ENCODE measurements around the gene MVB12B.
A peak's percentile ranks its signal among the peaks of the same experiment; 100 is the strongest.
"Not testable (repeated sequence)": the region's sequence is repeated elsewhere in the genome, so short reads cannot be mapped to it uniquely, and the experiment has no call there.

MVB12B gene

DNA sequence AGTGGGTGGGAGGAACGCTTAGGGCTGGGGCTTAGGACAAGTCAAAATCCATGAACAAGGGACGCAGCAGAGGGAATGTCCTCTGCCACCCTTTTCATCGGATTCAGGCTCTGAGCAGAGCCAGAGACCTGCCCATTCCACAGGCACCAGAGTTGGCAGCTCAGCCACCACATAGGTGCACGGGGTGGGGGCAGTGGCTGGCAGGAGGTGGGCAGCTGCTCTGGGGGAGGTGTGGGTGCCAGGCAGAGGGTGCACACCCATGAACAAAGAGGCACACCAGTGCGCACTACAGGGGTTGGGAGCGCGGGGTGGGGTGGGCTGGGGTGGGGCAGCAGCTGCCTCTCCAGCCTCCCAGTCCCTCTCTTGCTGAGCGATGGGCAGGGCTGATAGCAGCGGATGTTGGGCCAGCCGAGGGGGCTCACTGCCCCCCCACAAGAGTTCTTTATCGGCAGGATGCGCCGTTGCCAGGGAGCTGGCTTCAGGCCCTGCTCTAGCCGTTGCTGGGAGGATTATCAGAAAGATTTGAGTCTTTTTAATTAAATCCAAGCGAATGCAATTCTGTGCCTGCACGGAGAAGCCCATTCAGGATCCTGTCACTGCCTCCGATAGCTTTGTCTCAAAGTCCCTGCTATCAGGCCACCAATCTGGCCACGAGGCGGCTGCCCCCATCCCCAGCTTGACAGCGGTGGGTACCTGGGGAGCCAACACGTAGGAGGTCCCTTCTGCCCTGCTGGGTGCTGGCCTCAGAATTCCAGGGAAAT is 222.8 kb downstream of the MVB12B start:
- TF ChIP-seq, protein P1, sequence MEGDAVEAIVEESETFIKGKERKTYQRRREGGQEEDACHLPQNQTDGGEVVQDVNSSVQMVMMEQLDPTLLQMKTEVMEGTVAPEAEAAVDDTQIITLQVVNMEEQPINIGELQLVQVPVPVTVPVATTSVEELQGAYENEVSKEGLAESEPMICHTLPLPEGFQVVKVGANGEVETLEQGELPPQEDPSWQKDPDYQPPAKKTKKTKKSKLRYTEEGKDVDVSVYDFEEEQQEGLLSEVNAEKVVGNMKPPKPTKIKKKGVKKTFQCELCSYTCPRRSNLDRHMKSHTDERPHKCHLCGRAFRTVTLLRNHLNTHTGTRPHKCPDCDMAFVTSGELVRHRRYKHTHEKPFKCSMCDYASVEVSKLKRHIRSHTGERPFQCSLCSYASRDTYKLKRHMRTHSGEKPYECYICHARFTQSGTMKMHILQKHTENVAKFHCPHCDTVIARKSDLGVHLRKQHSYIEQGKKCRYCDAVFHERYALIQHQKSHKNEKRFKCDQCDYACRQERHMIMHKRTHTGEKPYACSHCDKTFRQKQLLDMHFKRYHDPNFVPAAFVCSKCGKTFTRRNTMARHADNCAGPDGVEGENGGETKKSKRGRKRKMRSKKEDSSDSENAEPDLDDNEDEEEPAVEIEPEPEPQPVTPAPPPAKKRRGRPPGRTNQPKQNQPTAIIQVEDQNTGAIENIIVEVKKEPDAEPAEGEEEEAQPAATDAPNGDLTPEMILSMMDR (IDR thresholded peaks at IDR 0.05; ENCODE audit: low read depth, low read length): no peak
- peak; percentile 58 for DNase-seq
- Histone ChIP-seq H3K36me3 (no peaks in the 10 kb centered on the region), H3K4me3 (ENCODE audit: low read depth, low read length) (no peak overlapping the region), H3K9me3 (ENCODE audit: severe bottlenecking) (no peaks in the 10 kb centered on the region), H3K27me3 (ENCODE audit: insufficient read depth, low read depth, severe bottlenecking) (no peaks in the 10 kb centered on the region), H3K27ac (no peak overlapping the region; the same call in 1 of the 2 replicates)

GRCh38 chr9:126550891-126551351 is 224.3 kb downstream of the MVB12B start:
- no peak overlapping the region for H3K27ac ChIP-seq
- DNase-seq: no peak
- H3K9me3 ChIP-seq (ENCODE audit: severe bottlenecking): peaks cover 3% of the 10 kb centered on the region
- TF ChIP-seq, protein P1 (IDR thresholded peaks at IDR 0.05; ENCODE audit: low read depth, low read length): no peak
- H3K27me3 ChIP-seq (ENCODE audit: insufficient read depth, low read depth, severe bottlenecking): no peaks in the 10 kb centered on the region
- H3K36me3 ChIP-seq: no peaks in the 10 kb centered on the region
- no peak overlapping the region for H3K4me3 ChIP-seq (ENCODE audit: low read depth, low read length)

GRCh38 chr9:126551812-126552211 is 225.2 kb downstream of the MVB12B start:
- H3K27me3 ChIP-seq (ENCODE audit: insufficient read depth, low read depth, severe bottlenecking): no peaks in the 10 kb centered on the region
- no peak overlapping the region for H3K4me3 ChIP-seq (ENCODE audit: low read depth, low read length)
- peaks cover 3% of the 10 kb centered on the region for H3K9me3 ChIP-seq (ENCODE audit: severe bottlenecking)
- TF ChIP-seq, protein P1 (IDR thresholded peaks at IDR 0.05; ENCODE audit: low read depth, low read length): no peak
- H3K36me3 ChIP-seq: no peaks in the 10 kb centered on the region
- no peak for DNase-seq
- no peak overlapping the region for H3K27ac ChIP-seq

GRCh38 chr9:126554292-126554691 is 227.7 kb downstream of the MVB12B start:
- Histone ChIP-seq H3K9me3 (ENCODE audit: severe bottlenecking) (peaks cover 3% of the 10 kb centered on the region), H3K27ac (no peak overlapping the region), H3K36me3 (no peaks in the 10 kb centered on the region), H3K4me3 (ENCODE audit: low read depth, low read length) (no peak overlapping the region), H3K27me3 (ENCODE audit: insufficient read depth, low read depth, severe bottlenecking) (no peaks in the 10 kb centered on the region)
- TF ChIP-seq, protein P1 (IDR thresholded peaks at IDR 0.05; ENCODE audit: low read depth, low read length): no peak
- DNase-seq: no peak

DNA sequence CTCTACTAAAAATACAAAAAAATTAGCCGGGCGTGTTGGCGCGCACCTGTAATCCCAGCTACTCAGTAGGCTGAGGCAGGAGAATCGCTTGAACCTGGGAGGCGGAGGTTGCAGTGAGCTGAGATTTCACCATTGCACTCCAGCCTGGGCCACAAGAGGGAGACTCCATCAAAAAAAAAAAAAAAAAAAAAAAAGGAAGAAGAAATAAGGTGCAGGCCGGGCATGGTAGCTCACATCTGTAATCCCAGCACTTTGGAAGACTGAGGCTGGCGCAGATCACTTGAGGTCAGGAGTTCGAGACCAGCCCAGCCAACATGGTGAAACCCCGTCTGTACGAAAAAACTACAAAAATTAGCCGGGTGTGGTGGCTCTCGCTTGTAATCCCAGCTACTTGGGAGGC is 228.8 kb downstream of the MVB12B start:
- not testable (repeated sequence) for DNase-seq

More for the DNA sequence above, 228.8 kb downstream of the MVB12B start:
- H3K27ac ChIP-seq; H3K27me3 ChIP-seq (ENCODE audit: insufficient read depth, low read depth, severe bottlenecking); H3K36me3 ChIP-seq; H3K4me3 ChIP-seq (ENCODE audit: low read depth, low read length); H3K9me3 ChIP-seq (ENCODE audit: severe bottlenecking): not testable (repeated sequence)
